OCI-LY7 (cell line): ENCODE results near the gene CCDC85B. TPM values are rescaled to one million over a fixed set of nuclear protein-coding genes. Genes with fewer than 3 reads are reported as not detected.

Experiments used
- BruUV-seq: library from RNA; stranded (reverse); fragments of 400-500 nt; replicated peaks from 2 replicates; lab custom pipeline; 2021; lab: Mats Ljungman, UMichigan
- CTCF ChIA-PET: fragments of 300-600 bp; sonication (Branson Sonifier 250); formaldehyde crosslinking; loops from one replicate; lab custom pipeline; 2022; ENCODE audit warnings: antibody characterized with exemption; ENCODE audit not compliant: unreplicated experiment; lab: Charles Lee
- POLR2A ChIA-PET: fragments of 300-600 bp; sonication (Branson Sonifier 250); formaldehyde crosslinking; loops from one replicate; lab custom pipeline; 2022; ENCODE audit warnings: antibody characterized with exemption; lab: Charles Lee
- DNase-seq: peaks from one replicate; pipeline ENCODE4 v3.0.0-alpha.2; 2015; ENCODE audit warnings: low spot score
- H2AFZ ChIP-seq: fragments of 200-600 bp; sonication (generic), shearing (Covaris generic); 2 replicates; pipeline ENCODE4 v1.6.1; 2014; ENCODE audit warnings: mild to moderate bottlenecking, antibody characterized with exemption, low read length, moderate library complexity
- H3K27ac ChIP-seq: fragments of 200-600 bp; sonication (generic); 2 replicates; pipeline ENCODE4 v1.5.1; 2014; ENCODE audit warnings: mixed run types, low read depth, mild to moderate bottlenecking, moderate library complexity, low read length, inconsistent platforms; ENCODE audit not compliant: poor library complexity, severe bottlenecking
- H3K36me3 ChIP-seq: fragments of 200-600 bp; sonication (generic); 2 replicates; pipeline ENCODE4 v1.6.1; 2014; ENCODE audit warnings: mild to moderate bottlenecking, antibody characterized with exemption, low read length, moderate library complexity, mixed read lengths; ENCODE audit not compliant: insufficient read depth
- H3K4me1 ChIP-seq: fragments of 200-600 bp; sonication (generic); 2 replicates; pipeline ENCODE4 v1.5.1; 2014; ENCODE audit warnings: mild to moderate bottlenecking, low read length; ENCODE audit not compliant: insufficient read depth, poor library complexity, severe bottlenecking
- H3K4me2 ChIP-seq: fragments of 200-600 bp; sonication (generic); 2 replicates; pipeline ENCODE4 v1.6.1; 2014; ENCODE audit warnings: mild to moderate bottlenecking, low read length
- H3K4me3 ChIP-seq: fragments of 200-600 bp; sonication (generic); 2 replicates; pipeline ENCODE4 v1.5.1; 2014; ENCODE audit warnings: mild to moderate bottlenecking, low read depth, low read length; ENCODE audit not compliant: poor library complexity, severe bottlenecking
- H3K79me2 ChIP-seq: fragments of 200-600 bp; sonication (generic); 2 replicates; pipeline ENCODE4 v1.6.1; 2016; ENCODE audit warnings: low read depth, mild to moderate bottlenecking, low read length, moderate library complexity, mixed read lengths; ENCODE audit not compliant: insufficient read depth
- H3K9me2 ChIP-seq: fragments of 200-600 bp; sonication (generic); 2 replicates; pipeline ENCODE4 v1.6.1; 2016; ENCODE audit warnings: mild to moderate bottlenecking, low read length, mixed read lengths; ENCODE audit not compliant: insufficient read depth
- H3K9me3 ChIP-seq: fragments of 200-600 bp; sonication (generic); 2 replicates; pipeline ENCODE4 v1.6.1; 2014; ENCODE audit warnings: mild to moderate bottlenecking, mixed run types, low read length, mixed read lengths
- H4K20me1 ChIP-seq: fragments of 200-600 bp; sonication (generic); 2 replicates; pipeline ENCODE4 v1.6.1; 2014; ENCODE audit warnings: mild to moderate bottlenecking, antibody characterized with exemption, low read length, moderate library complexity, mixed read lengths; ENCODE audit not compliant: insufficient read depth
- EZH2phosphoT487 ChIP-seq: fragments of 200-600 bp; sonication (generic); IDR thresholded peaks from 2 replicates; pipeline ENCODE4 v1.6.1; 2018; ENCODE audit warnings: low read depth, borderline replicate concordance, mild to moderate bottlenecking, mixed run types, antibody characterized with exemption, low read length, moderate library complexity, mixed read lengths
- intact Hi-C: fragments of 100-400 bp; cut with micrococcal nuclease; formaldehyde crosslinking; loops from one replicate; pipeline ENCODE4 v1.10.0; 2022; ENCODE audit not compliant: unreplicated experiment
- total RNA-seq, 2 experiments: library from RNA; depleted of rRNA in 1 of 2; stranded (reverse); fragments of >200 nt in 1 of 2; shearing (Covaris generic) in 1 of 2; gene quantifications; 2 replicates each; pipeline ENCODE4 v1.2.3, GENCODE V29; 2014 to 2022
- TF ChIP-seq, protein P1 (sequence below): fragments of 200-600 bp; sonication (generic); conservative IDR thresholded peaks from 2 replicates; pipeline ENCODE4 v1.5.1; 2014; ENCODE audit warnings: mild to moderate bottlenecking, antibody characterized with exemption, low read length, moderate library complexity, mixed read lengths

The CCDC85B gene
- total RNA-seq, 2 experiments from 2014 or later = 64.1 to 76.7 TPM

DNA sequence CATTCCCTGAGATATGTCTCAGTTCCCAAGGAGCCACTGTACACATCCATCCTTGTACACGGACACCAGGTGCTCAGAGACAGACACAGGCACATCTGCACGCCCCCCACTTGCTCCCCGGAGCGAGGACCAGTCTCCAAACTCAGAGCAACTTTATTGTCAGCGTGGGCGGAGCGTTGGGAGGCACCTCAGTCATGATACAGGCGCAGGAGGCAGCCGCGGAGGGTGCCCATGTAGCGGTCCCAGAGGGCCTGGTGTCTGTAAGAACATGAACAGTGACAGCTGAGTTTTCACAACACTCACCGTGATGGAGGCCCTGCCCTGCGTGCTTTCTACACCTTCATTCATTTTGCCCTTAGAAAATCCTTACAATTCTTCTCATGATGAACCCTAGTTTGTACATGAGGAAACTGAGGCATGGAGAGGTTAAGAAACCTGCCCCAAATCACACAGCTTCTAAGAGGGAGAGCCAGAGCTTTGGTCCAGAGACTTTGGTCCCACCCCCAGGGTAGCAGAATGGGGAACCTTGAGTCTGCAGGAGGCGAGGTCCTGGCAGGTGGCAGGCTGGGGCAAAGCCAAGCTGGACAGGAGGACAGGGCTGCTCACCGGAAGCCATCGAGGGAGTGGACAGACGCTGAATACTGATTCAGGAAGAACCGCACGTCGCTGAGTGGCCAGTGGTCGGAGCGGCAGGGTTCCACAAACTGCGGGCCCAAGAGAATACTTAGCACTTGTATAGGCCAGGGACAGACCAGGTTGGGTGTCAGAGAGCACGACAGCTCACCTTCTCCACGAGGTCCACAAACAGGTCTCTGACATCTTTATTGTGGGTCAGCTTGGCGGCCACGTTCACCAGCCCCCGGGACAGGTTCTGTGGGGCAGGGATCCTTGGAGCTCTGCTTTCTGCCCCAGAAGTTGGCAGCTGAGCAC, 6.4 kb upstream of the CCDC85B start:
- Histone ChIP-seq H3K27ac (no peak overlapping the region), H4K20me1 (no peaks in the 10 kb centered on the region), H3K4me3 (no peak overlapping the region), H3K9me2 (no peaks in the 10 kb centered on the region), H3K9me3 (no peaks in the 10 kb centered on the region), H3K79me2 (peaks cover 16% of the 10 kb centered on the region; the same call in 1 of the 2 replicates), H2AFZ (no peak overlapping the region), H3K4me2 (no peak overlapping the region), H3K4me1 (peaks cover 38% of the 10 kb centered on the region), H3K36me3 (peaks cover 53% of the 10 kb centered on the region)
- intact Hi-C loops = loop anchor here (1.0 kb wide), 1 partner anchor 105 kb away; no protein-coding TSS in a partner anchor
- TF ChIP-seq, protein P1, sequence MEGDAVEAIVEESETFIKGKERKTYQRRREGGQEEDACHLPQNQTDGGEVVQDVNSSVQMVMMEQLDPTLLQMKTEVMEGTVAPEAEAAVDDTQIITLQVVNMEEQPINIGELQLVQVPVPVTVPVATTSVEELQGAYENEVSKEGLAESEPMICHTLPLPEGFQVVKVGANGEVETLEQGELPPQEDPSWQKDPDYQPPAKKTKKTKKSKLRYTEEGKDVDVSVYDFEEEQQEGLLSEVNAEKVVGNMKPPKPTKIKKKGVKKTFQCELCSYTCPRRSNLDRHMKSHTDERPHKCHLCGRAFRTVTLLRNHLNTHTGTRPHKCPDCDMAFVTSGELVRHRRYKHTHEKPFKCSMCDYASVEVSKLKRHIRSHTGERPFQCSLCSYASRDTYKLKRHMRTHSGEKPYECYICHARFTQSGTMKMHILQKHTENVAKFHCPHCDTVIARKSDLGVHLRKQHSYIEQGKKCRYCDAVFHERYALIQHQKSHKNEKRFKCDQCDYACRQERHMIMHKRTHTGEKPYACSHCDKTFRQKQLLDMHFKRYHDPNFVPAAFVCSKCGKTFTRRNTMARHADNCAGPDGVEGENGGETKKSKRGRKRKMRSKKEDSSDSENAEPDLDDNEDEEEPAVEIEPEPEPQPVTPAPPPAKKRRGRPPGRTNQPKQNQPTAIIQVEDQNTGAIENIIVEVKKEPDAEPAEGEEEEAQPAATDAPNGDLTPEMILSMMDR = no peak
- no peak for TF ChIP-seq EZH2phosphoT487
- CTCF ChIA-PET = interaction anchor here (0.6 to 0.7 kb wide), 4 partner anchors 10 to 104 kb away, joined by 3 to 5 read pairs (median 3); no protein-coding TSS in a partner anchor
- BruUV-seq = no TSS peak
- POLR2A ChIA-PET = interaction anchor here (0.6 to 1.2 kb wide), 5 partner anchors 10 to 220 kb away, joined by 3 to 7 read pairs (median 3); partner anchors contain the start of gene MUS81
- DNase-seq = no peak

DNA sequence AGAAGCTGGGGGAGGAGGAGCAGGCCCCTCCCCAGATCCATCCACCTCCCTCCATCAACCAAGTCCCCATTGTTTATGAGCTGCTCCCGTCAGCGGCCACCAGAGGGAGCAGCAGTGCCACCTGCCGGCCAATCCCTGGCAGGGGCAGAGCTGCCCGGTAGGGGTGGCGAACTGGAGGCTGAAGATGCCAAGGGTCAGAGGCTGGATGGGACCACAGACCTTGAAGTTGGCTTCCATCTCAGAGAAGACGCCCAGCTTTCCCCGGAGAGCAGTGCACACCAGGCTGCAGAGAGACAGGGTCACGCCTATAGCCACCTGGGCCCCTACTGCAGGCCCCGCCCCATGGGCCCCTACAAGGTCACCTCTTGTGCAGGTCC, 5.8 kb upstream of the CCDC85B start:
- POLR2A ChIA-PET = interaction anchor here (0.6 to 1.2 kb wide), 8 partner anchors 10 to 221 kb away, joined by 3 to 7 read pairs (median 3); partner anchors contain the start of gene MUS81
- Histone ChIP-seq H3K9me3 (no peaks in the 10 kb centered on the region), H4K20me1 (no peaks in the 10 kb centered on the region), H3K9me2 (no peaks in the 10 kb centered on the region), H2AFZ (no peak overlapping the region), H3K36me3 (peaks cover 53% of the 10 kb centered on the region), H3K4me1 (peaks cover 45% of the 10 kb centered on the region), H3K4me3 (no peak overlapping the region), H3K79me2 (peaks cover 16% of the 10 kb centered on the region; the same call in 1 of the 2 replicates), H3K27ac (no peak overlapping the region), H3K4me2 (peak overlapping the region; percentile 55)
- BruUV-seq = no TSS peak
- TF ChIP-seq, protein P1 = peak; percentile 99
- TF ChIP-seq EZH2phosphoT487 = no peak
- intact Hi-C loops = loop anchor here (1.0 to 5.0 kb wide), 2 partner anchors 105 to 248 kb away; no protein-coding TSS in a partner anchor
- peak; percentile 83 for DNase-seq
- CTCF ChIA-PET = interaction anchor here (0.6 to 0.7 kb wide), 5 partner anchors 9 to 104 kb away, joined by 3 to 5 read pairs (median 3); no protein-coding TSS in a partner anchor
